GM23338 (cell line): ENCODE results near the gene UBE2C. TPM values are rescaled to one million over a fixed set of nuclear protein-coding genes. Genes with fewer than 3 reads are reported as not detected.

Experiments used
- ATAC-seq: fragments of 200-7000 bp; cut with Tn5 transposase; 3 replicates; pipeline ENCODE4 v1.9.1; 2020
- DNase-seq: peaks from one replicate; pipeline ENCODE4 v3.0.0-alpha.2; 2015; ENCODE audit warnings: low spot score
- H2AFZ ChIP-seq: fragments of 200-600 bp; sonication (generic); 2 replicates; pipeline ENCODE4 v1.8.0; 2016; ENCODE audit warnings: antibody characterized with exemption, mild to moderate bottlenecking, moderate library complexity
- H3F3A ChIP-seq: fragments of 200-600 bp; sonication (generic); replicated peaks from 2 replicates; pipeline ENCODE4 v1.8.0; 2017; ENCODE audit warnings: antibody characterized with exemption, mixed run types, low read depth
- H3K27ac ChIP-seq: fragments of 200-600 bp; sonication (generic); 2 replicates; pipeline ENCODE4 v1.6.1; 2016; ENCODE audit warnings: low read depth
- H3K27me3 ChIP-seq: fragments of 200-600 bp; sonication (generic); 2 replicates; pipeline ENCODE4 v1.8.0; 2016; ENCODE audit warnings: mild to moderate bottlenecking, mixed run types, moderate library complexity; ENCODE audit not compliant: insufficient read depth
- H3K36me3 ChIP-seq: fragments of 200-600 bp; sonication (generic); 2 replicates; pipeline ENCODE4 v1.8.0; 2016; ENCODE audit warnings: mild to moderate bottlenecking; ENCODE audit not compliant: insufficient read depth
- H3K4me1 ChIP-seq: fragments of 200-600 bp; sonication (generic); 2 replicates; pipeline ENCODE4 v1.8.0; 2016; ENCODE audit warnings: mild to moderate bottlenecking, moderate library complexity; ENCODE audit not compliant: insufficient read depth
- H3K4me2 ChIP-seq: fragments of 200-600 bp; sonication (generic); 2 replicates; pipeline ENCODE4 v1.7.1; 2017; ENCODE audit warnings: mixed run types
- H3K4me3 ChIP-seq: fragments of 200-600 bp; sonication (generic); 2 replicates; pipeline ENCODE4 v1.6.1; 2016; ENCODE audit warnings: mixed run types
- H3K79me2 ChIP-seq: fragments of 200-600 bp; sonication (generic); replicated peaks from 2 replicates; pipeline ENCODE4 v1.8.0; 2017; ENCODE audit warnings: mild to moderate bottlenecking; ENCODE audit not compliant: insufficient read depth
- H3K9me2 ChIP-seq: fragments of 200-600 bp; sonication (generic); 2 replicates; pipeline ENCODE4 v1.8.0; 2017; ENCODE audit not compliant: insufficient read depth
- H4K20me1 ChIP-seq: fragments of 200-600 bp; sonication (generic); replicated peaks from 2 replicates; pipeline ENCODE4 v1.8.0; 2017; ENCODE audit warnings: mild to moderate bottlenecking; ENCODE audit not compliant: insufficient read depth
- H3K27ac Mint-ChIP-seq: 2 replicates; pipeline ENCODE4 v1.8.0; 2020; ENCODE audit warnings: inconsistent platforms, mild to moderate bottlenecking, moderate library complexity, mixed read lengths
- H3K27me3 Mint-ChIP-seq: 3 replicates; pipeline ENCODE4 v1.8.0; 2022; ENCODE audit warnings: low read depth, mild to moderate bottlenecking, moderate library complexity, mixed read lengths, inconsistent platforms; ENCODE audit not compliant: insufficient read depth, poor library complexity
- H3K36me3 Mint-ChIP-seq: 3 replicates; pipeline ENCODE4 v1.8.0; 2021; ENCODE audit warnings: low read depth, mild to moderate bottlenecking, inconsistent platforms, moderate library complexity, mixed read lengths
- H3K4me1 Mint-ChIP-seq: 3 replicates; pipeline ENCODE4 v1.8.0; 2020; ENCODE audit warnings: mild to moderate bottlenecking, inconsistent platforms, mixed read lengths
- H3K4me3 Mint-ChIP-seq: 3 replicates; pipeline ENCODE4 v1.8.0; 2021; ENCODE audit warnings: moderate library complexity, mild to moderate bottlenecking, inconsistent platforms, mixed read lengths
- H3K9me3 Mint-ChIP-seq: 3 replicates; pipeline ENCODE4 v1.8.0; 2020; ENCODE audit warnings: moderate library complexity, mild to moderate bottlenecking, inconsistent platforms, mixed read lengths
- EZH2 ChIP-seq: fragments of 200-600 bp; sonication (generic); IDR thresholded peaks from one replicate; pipeline ENCODE4 v1.8.0; 2017; ENCODE audit warnings: antibody characterized with exemption, mild to moderate bottlenecking, low read depth; ENCODE audit not compliant: unreplicated experiment
- EZH2phosphoT487 ChIP-seq: fragments of 200-600 bp; sonication (generic); IDR thresholded peaks from one replicate; pipeline ENCODE4 v1.8.1; 2018; ENCODE audit warnings: antibody characterized with exemption; ENCODE audit not compliant: unreplicated experiment
- POLR2AphosphoS5 ChIP-seq: IDR thresholded peaks from 2 replicates; pipeline ENCODE4 v1.6.1; 2016; ENCODE audit warnings: antibody characterized with exemption, low read depth
- STAT1 ChIP-seq: IDR thresholded peaks from one replicate; pipeline ENCODE4 v1.6.1; 2016; ENCODE audit warnings: antibody characterized with exemption; ENCODE audit not compliant: unreplicated experiment
- ZNF114 ChIP-seq: fragments of 250-450 bp; sonication (Bioruptor Pico); IDR thresholded peaks from 2 replicates; pipeline ENCODE4 v1.5.0; 2020; ENCODE audit warnings: mild to moderate bottlenecking, moderate library complexity
- polyA plus RNA-seq: library from polyadenylated mRNA; unstranded; fragments of >200 nt; fragmentation: Nextera tagmentation; extraction: Ambion mirVana; gene quantifications from 2 replicates; pipeline ENCODE4 v1.2.1, GENCODE V29; 2016
- total RNA-seq: library from RNA; depleted of rRNA; stranded (reverse); fragments of >200 nt; shearing (Covaris generic); gene quantifications from 2 replicates; pipeline ENCODE4 v1.2.3, GENCODE V29; 2014
- TF ChIP-seq, protein P1 (sequence below): fragments of 250-450 bp; sonication (Bioruptor Pico); IDR thresholded peaks from 2 replicates; pipeline ENCODE4 v1.5.0; 2020; ENCODE audit warnings: mild to moderate bottlenecking, moderate library complexity

Gene UBE2C
- total and polyA plus RNA-seq, 2 experiments from 2014 or later, result 247 to 698 TPM

DNA sequence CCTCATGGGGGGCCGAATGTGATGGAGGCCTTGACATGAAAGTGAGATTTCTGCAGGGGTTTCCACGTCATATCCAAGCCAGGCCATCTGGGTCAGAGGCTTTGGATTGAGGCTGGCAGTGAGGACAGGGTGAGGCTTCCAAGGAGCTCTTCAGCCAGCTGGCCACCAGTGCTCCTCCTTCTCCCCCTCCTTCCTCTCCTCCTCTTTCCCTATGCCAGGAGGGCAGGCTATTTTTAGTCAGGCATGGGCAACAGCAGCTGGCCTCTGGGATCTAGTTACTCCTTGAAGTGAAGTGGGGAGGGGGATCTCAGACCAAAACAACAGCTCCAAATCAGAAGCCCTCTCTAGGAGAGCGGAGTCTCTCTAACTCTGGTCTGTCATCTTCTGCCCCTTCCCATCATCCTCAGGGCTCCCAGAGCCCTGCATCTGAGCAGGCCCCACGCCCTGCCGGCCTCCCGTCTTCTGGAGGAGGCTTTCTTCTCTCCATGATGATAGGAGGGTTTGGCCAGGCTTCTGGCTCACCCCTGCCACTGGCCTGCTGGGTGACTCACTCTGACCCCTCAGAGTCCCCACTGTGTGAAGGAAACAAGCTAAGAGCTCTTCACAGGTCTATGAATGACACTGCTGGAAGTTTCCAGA lies 14.1 kb downstream of the UBE2C start (continued):
- TF ChIP-seq, protein P1, sequence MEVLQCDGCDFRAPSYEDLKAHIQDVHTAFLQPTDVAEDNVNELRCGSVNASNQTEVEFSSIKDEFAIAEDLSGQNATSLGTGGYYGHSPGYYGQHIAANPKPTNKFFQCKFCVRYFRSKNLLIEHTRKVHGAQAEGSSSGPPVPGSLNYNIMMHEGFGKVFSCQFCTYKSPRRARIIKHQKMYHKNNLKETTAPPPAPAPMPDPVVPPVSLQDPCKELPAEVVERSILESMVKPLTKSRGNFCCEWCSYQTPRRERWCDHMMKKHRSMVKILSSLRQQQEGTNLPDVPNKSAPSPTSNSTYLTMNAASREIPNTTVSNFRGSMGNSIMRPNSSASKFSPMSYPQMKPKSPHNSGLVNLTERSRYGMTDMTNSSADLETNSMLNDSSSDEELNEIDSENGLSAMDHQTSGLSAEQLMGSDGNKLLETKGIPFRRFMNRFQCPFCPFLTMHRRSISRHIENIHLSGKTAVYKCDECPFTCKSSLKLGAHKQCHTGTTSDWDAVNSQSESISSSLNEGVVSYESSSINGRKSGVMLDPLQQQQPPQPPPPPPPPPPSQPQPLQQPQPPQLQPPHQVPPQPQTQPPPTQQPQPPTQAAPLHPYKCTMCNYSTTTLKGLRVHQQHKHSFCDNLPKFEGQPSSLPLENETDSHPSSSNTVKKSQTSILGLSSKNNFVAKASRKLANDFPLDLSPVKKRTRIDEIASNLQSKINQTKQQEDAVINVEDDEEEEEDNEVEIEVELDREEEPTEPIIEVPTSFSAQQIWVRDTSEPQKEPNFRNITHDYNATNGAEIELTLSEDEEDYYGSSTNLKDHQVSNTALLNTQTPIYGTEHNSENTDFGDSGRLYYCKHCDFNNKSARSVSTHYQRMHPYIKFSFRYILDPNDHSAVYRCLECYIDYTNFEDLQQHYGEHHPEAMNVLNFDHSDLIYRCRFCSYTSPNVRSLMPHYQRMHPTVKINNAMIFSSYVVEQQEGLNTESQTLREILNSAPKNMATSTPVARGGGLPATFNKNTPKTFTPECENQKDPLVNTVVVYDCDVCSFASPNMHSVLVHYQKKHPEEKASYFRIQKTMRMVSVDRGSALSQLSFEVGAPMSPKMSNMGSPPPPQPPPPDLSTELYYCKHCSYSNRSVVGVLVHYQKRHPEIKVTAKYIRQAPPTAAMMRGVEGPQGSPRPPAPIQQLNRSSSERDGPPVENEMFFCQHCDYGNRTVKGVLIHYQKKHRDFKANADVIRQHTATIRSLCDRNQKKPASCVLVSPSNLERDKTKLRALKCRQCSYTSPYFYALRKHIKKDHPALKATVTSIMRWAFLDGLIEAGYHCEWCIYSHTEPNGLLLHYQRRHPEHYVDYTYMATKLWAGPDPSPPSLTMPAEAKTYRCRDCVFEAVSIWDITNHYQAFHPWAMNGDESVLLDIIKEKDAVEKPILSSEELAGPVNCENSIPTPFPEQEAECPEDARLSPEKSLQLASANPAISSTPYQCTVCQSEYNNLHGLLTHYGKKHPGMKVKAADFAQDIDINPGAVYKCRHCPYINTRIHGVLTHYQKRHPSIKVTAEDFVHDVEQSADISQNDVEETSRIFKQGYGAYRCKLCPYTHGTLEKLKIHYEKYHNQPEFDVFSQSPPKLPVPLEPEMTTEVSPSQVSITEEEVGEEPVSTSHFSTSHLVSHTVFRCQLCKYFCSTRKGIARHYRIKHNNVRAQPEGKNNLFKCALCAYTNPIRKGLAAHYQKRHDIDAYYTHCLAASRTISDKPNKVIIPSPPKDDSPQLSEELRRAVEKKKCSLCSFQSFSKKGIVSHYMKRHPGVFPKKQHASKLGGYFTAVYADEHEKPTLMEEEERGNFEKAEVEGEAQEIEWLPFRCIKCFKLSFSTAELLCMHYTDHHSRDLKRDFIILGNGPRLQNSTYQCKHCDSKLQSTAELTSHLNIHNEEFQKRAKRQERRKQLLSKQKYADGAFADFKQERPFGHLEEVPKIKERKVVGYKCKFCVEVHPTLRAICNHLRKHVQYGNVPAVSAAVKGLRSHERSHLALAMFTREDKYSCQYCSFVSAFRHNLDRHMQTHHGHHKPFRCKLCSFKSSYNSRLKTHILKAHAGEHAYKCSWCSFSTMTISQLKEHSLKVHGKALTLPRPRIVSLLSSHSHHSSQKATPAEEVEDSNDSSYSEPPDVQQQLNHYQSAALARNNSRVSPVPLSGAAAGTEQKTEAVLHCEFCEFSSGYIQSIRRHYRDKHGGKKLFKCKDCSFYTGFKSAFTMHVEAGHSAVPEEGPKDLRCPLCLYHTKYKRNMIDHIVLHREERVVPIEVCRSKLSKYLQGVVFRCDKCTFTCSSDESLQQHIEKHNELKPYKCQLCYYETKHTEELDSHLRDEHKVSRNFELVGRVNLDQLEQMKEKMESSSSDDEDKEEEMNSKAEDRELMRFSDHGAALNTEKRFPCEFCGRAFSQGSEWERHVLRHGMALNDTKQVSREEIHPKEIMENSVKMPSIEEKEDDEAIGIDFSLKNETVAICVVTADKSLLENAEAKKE (CRISPR knock-in tag), result no peak
- no peak for TF ChIP-seq POLR2AphosphoS5

DNA sequence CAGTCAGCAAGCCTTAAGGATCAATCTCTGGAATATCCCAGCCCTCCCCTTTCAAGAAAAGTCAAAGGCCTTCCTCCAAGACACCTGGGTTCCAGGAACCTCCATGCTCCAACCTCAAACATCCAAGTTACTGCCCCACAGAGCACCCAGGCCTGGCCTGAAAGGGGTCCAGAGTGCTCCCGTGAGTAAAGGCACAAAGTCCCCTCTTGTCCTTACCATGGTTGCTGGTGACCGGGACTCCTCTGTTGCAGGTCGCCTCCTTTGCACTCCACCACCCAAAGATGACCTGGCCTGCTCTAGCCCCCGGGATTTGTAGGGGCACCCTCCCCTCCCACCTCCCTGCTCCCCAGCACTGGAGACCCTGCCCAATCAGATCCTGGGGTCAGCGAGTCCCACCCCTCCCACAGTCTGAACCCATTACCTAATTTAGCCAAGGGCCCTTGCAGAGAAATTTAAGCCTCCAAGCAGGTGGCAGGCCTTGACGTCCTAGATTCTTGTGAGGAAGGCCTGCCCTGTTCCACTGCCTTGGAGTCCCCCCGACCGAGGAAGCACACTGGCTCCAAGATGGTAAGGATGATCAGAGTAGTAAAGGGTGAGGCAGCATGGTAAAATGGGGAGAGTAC lies 14.7 kb downstream of the UBE2C start, which contains the start of gene TNNC2:
TSS of gene TNNC2 (minus strand) at position 283 of the 623 bp plus-strand sequence. CDS start at position 219, 64 bp downstream.
- H2AFZ ChIP-seq, result no peak within 1 kb of the TSS
- H3K79me2 ChIP-seq, result no peaks in the 10 kb centered on the region
- Mint-ChIP-seq H3K36me3 (peaks cover 4% of the 10 kb centered on the region; the same call in 1 of the 3 replicates), H3K27me3 (peaks cover 24% of the 10 kb centered on the region), H3K4me1 (peaks cover 27% of the 10 kb centered on the region), H3K27ac (no peak within 1 kb of the TSS), H3K4me3 (no peak within 1 kb of the TSS), H3K9me3 (no peaks in the 10 kb centered on the region; the same call in 1 of the 3 replicates)
- no peak within 1 kb of the TSS for H3K4me3 ChIP-seq
- peaks cover 8% of the 10 kb centered on the region; the same call in 1 of the 2 replicates for H3K4me1 ChIP-seq
- ATAC-seq (no peak), DNase-seq (no peak)
- H3F3A ChIP-seq, result peaks cover 10% of the 10 kb centered on the region; the same call in 1 of the 2 replicates
- no peak within 1 kb of the TSS for H3K27ac ChIP-seq
- peaks cover 9% of the 10 kb centered on the region for H3K27me3 ChIP-seq
- no peaks in the 10 kb centered on the region for H3K36me3 ChIP-seq
- no peaks in the 10 kb centered on the region for H4K20me1 ChIP-seq
- H3K4me2 ChIP-seq, result no peak within 1 kb of the TSS
- no peaks in the 10 kb centered on the region for H3K9me2 ChIP-seq
- TF ChIP-seq STAT1 (no peak), EZH2phosphoT487 (no peak), ZNF114 (CRISPR knock-in tag) (no peak), EZH2 (no peak)
